SJSA1 (cell line): Measurements from ENCODE around the gene CSRNP3. TPM values are rescaled to one million over a fixed set of nuclear protein-coding genes. Genes with fewer than 3 reads are reported as not detected.
"Not testable (repeated sequence)": the region's sequence is repeated elsewhere in the genome, so short reads cannot be mapped to it uniquely, and the experiment has no call there.

Source experiments
- DNase-seq, 2 experiments: peaks; one replicate each; pipeline ENCODE4 v3.0.0-alpha.2; 2015 to 2020; ENCODE audit warnings: low spot score in 2 of 2, low read depth in 1 of 2
- H3K27ac ChIP-seq: fragments of 250-450 bp; sonication (Bioruptor Pico); 2 replicates; pipeline ENCODE4 v1.5.1; 2020; ENCODE audit warnings: mild to moderate bottlenecking, moderate library complexity
- H3K27me3 ChIP-seq: fragments of 250-450 bp; sonication (Bioruptor Pico); replicated peaks from 2 replicates; pipeline ENCODE4 v1.5.1; 2020; ENCODE audit warnings: mild to moderate bottlenecking, moderate library complexity
- H3K36me3 ChIP-seq: fragments of 250-450 bp; sonication (Bioruptor Pico); 2 replicates; pipeline ENCODE4 v1.5.1; 2020; ENCODE audit warnings: mild to moderate bottlenecking
- H3K4me1 ChIP-seq: fragments of 250-450 bp; sonication (Bioruptor Pico); replicated peaks from 2 replicates; pipeline ENCODE4 v1.6.1; 2021; ENCODE audit warnings: mild to moderate bottlenecking
- H3K4me3 ChIP-seq: fragments of 250-450 bp; sonication (Bioruptor Pico); 2 replicates; pipeline ENCODE4 v1.5.1; 2020; ENCODE audit warnings: mild to moderate bottlenecking
- H3K9me3 ChIP-seq: fragments of 250-450 bp; sonication (Bioruptor Pico); replicated peaks from 2 replicates; pipeline ENCODE4 v1.5.1; 2020; ENCODE audit warnings: mild to moderate bottlenecking
- total RNA-seq: library from RNA; depleted of rRNA; stranded (reverse); fragments of >200 nt; shearing (Covaris generic); gene quantifications from 2 replicates; pipeline ENCODE4 v1.2.3, GENCODE V29; 2014

The CSRNP3 gene
- total RNA-seq, 1 experiment from 2014 or later = not detected

DNA sequence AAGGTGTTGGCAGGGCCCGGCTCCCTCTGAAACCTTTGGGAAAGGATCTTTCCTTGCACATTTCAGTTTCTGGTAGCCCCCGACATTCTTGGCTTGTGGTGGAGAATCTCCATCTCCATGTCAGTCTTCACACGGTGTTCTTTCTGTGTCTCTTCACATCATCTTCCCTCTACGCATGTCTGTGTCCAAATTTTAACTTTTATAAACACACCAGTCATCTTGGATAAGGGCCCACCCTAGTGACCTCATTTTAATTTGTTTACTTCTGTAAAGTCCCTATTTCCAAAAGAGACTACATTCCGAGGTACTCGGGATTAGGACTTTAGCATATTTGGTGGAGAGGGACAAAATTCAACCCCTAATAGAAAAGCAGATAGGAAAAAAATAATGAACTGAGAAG, 186.2 kb downstream of the CSRNP3 start:
- H3K4me1 ChIP-seq = no peaks in the 10 kb centered on the region
- H3K27ac ChIP-seq = no peak overlapping the region
- H3K36me3 ChIP-seq = no peaks in the 10 kb centered on the region
- DNase-seq = no peak
- no peaks in the 10 kb centered on the region for H3K27me3 ChIP-seq
- H3K4me3 ChIP-seq = no peak overlapping the region
- no peaks in the 10 kb centered on the region for H3K9me3 ChIP-seq

- Histone ChIP-seq H3K36me3 (no peaks in the 10 kb centered on the region), H3K27me3 (no peaks in the 10 kb centered on the region), H3K27ac (no peak overlapping the region), H3K4me3 (no peak overlapping the region), H3K4me1 (no peaks in the 10 kb centered on the region), H3K9me3 (no peaks in the 10 kb centered on the region)
- DNase-seq = no peak
Observed at GRCh38 chr2:165660361-165660760, 190.9 kb downstream of the CSRNP3 start.

- no peaks in the 10 kb centered on the region for H3K9me3 ChIP-seq
- H3K27me3 ChIP-seq = no peaks in the 10 kb centered on the region
- no peaks in the 10 kb centered on the region for H3K36me3 ChIP-seq
- DNase-seq = no peak
- no peaks in the 10 kb centered on the region for H3K4me1 ChIP-seq
- no peak overlapping the region for H3K4me3 ChIP-seq
- H3K27ac ChIP-seq = no peak overlapping the region
Observed at GRCh38 chr2:165662720-165663119, 193.2 kb downstream of the CSRNP3 start.

DNA sequence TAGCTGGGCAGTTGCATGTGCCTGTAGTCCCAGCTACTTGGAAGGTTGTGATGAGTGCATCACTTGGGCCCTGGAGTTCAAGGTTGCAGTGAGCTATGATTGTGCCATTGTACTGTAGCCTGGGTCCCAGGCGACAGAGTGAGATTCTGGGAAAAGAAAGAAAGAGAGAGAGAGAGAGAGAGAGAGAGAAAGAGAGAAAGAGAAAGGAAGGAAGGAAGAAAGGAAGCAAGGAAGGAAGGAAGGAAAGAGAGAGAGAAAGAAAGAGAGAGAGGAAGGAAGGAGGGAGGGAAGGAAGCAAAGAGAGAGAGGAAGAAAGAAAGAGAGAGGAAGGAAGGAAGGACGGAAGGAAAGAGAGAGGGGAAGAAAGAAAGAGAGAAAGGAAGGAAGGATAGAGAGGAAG, 196.1 kb downstream of the CSRNP3 start:
- Histone ChIP-seq H3K4me3 (no peak overlapping the region), H3K9me3 (no peaks in the 10 kb centered on the region), H3K27me3 (no peaks in the 10 kb centered on the region), H3K27ac (no peak overlapping the region), H3K4me1 (no peaks in the 10 kb centered on the region), H3K36me3 (no peaks in the 10 kb centered on the region)
- no peak for DNase-seq

DNA sequence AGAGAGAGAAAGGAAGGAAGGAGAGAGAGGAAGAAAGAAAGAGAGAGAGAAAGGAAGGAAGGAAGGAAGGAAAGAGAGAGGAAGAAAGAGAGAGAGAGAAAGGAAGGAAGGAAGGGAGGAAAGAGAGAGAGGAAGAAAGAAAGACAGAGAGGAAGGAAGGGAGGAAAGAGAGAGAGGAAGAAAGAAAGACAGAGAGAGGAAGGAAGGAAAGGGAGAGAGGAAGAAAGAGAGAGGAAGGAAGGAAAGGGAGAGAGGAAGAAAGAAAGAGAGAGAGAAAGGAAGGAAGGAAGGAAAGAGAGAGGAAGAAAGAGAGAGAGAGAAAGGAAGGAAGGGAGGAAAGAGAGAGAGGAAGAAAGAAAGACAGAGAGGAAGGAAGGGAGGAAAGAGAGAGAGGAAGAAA, 196.6 kb downstream of the CSRNP3 start:
- H3K4me1 ChIP-seq, H3K27ac ChIP-seq, H3K9me3 ChIP-seq, H3K27me3 ChIP-seq, H3K4me3 ChIP-seq, H3K36me3 ChIP-seq, DNase-seq: not testable (repeated sequence)

DNA sequence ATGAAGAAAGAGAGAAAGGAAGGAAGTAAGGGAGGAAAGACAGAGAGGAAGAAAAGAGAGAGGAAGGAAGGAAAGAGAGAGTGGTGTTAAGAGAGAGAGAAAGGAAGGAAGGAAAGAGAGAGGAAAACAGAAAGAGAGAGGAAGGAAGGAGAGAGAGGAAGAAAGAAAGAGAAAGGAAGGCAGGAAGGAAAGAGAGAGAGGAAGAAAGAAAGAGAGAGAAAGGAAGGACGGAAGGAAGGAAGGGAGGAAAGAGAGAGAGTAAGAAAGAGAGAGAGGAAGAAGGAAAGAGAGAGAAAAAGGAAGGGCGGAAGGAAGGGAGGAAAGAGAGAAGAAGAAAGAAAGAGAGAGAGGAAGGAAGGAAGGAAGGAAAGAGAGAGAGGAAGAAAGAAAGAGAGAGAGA, 197.1 kb downstream of the CSRNP3 start:
- Histone ChIP-seq H3K27me3 (no peaks in the 10 kb centered on the region), H3K9me3 (no peaks in the 10 kb centered on the region), H3K4me1 (no peaks in the 10 kb centered on the region), H3K4me3 (no peak overlapping the region), H3K27ac (no peak overlapping the region), H3K36me3 (no peaks in the 10 kb centered on the region)
- DNase-seq = no peak

DNA sequence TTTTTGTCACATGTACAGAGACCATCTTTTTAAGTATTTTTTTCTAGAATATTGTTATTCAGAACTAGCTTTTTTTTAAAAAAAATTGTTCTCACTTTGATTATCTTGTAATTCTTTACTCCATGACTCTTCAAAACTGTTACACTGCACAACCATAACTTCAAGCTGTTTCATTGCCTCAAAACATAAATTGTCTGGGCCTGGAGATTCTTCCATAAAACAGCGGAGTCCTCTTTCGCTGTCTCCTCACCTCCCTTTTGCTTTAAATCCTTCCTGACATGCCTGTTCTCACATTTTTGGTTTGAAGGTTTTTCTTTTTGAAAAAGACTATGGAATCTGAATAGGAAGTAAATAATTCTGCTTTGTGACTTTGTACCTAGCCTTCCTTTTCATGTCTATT, 197.9 kb downstream of the CSRNP3 start:
- no peaks in the 10 kb centered on the region for H3K36me3 ChIP-seq
- H3K4me1 ChIP-seq = no peaks in the 10 kb centered on the region
- no peak for DNase-seq
- H3K27me3 ChIP-seq = no peaks in the 10 kb centered on the region
- no peak overlapping the region for H3K4me3 ChIP-seq
- H3K9me3 ChIP-seq = no peaks in the 10 kb centered on the region
- H3K27ac ChIP-seq = no peak overlapping the region

DNA sequence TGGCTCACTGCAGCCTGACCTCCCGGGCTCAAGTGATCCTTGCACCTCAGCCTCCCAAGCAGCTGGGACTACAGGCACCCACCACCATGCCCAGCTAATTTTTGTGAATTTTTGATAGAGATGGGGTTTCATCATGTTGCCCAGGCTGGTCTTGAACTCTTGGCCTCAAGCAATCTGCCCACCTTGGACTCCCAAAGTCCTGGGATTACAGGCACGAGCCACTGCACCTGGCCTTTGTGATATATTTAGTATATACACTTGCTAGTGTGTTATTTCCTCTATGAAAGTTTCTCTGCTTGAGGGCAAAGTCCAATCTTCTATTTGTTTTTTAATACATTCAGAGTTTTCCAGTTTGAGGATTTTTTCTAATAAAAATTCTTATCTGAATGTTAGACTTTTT, 205.3 kb downstream of the CSRNP3 start:
- no peak overlapping the region for H3K4me3 ChIP-seq
- DNase-seq = no peak
- no peaks in the 10 kb centered on the region for H3K27me3 ChIP-seq
- no peaks in the 10 kb centered on the region for H3K9me3 ChIP-seq
- no peaks in the 10 kb centered on the region for H3K4me1 ChIP-seq
- H3K36me3 ChIP-seq = no peaks in the 10 kb centered on the region
- no peak overlapping the region for H3K27ac ChIP-seq

- Histone ChIP-seq H3K27ac (no peak overlapping the region), H3K4me3 (no peak overlapping the region), H3K4me1 (no peaks in the 10 kb centered on the region), H3K36me3 (no peaks in the 10 kb centered on the region), H3K9me3 (no peaks in the 10 kb centered on the region), H3K27me3 (no peaks in the 10 kb centered on the region)
- DNase-seq = no peak
Observed at GRCh38 chr2:165675551-165675968, 206.1 kb downstream of the CSRNP3 start.

DNA sequence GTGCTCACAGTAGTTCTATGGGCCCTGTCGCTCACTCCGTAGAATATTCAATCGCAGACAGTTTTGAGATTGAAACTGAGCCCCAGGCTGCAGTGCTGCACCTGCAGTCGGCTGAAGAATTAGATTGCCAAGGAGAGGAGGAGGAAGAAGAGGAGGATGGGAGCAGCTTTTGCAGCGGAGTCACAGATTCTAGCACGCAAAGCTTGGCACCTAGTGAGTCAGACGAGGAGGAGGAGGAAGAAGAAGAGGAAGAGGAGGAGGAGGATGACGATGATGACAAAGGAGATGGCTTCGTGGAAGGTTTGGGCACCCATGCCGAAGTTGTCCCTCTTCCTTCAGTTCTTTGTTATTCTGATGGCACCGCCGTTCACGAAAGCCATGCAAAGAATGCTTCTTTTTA, 209.4 kb downstream of the CSRNP3 start:
- no peaks in the 10 kb centered on the region for H3K9me3 ChIP-seq
- no peak overlapping the region for H3K27ac ChIP-seq
- no peaks in the 10 kb centered on the region for H3K4me1 ChIP-seq
- no peaks in the 10 kb centered on the region for H3K27me3 ChIP-seq
- DNase-seq = no peak
- H3K36me3 ChIP-seq = no peaks in the 10 kb centered on the region
- H3K4me3 ChIP-seq = no peak overlapping the region

DNA sequence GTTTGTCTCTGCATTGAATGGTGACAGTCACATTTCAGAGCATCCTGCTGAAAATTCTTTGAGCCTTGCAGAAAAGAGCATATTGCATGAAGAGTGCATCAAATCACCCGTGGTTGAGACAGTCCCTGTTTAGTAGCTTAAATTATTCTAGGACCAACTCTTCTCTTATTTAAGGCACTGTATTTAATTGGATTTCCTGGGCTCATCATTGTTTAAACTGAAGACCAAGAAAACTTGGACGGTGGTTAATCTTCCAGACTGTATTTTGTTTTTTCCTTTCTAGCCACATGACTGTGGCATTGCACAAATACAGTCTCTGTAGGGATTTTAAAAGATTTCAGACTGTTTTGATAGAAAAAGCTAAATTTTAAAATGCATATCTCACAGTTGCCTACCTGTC, 210.1 kb downstream of the CSRNP3 start:
- H3K4me3 ChIP-seq = no peak overlapping the region
- H3K36me3 ChIP-seq = no peaks in the 10 kb centered on the region
- no peak overlapping the region for H3K27ac ChIP-seq
- DNase-seq = no peak
- H3K27me3 ChIP-seq = no peaks in the 10 kb centered on the region
- no peaks in the 10 kb centered on the region for H3K9me3 ChIP-seq
- H3K4me1 ChIP-seq = no peaks in the 10 kb centered on the region

DNA sequence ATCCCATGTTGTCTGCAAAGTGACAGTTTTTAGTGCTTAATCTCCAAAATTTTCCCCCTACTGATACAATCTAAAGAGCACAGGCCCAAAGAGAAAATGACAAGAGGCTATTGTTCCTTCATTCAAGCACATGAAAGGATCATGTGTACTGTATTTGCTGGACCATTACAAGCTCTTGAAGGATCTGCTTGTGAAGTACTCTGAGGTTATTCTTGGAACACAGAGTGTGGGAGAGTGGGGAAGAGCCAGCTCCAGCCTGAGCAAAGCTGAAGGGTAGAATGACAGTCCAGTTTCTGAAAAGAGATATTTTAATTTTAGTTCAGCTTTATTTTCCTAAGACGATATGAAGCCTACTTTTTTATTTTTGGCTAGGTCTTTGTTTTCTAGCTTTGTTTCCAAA, 212.3 kb downstream of the CSRNP3 start:
- no peaks in the 10 kb centered on the region for H3K4me1 ChIP-seq
- no peak for DNase-seq

DNA sequence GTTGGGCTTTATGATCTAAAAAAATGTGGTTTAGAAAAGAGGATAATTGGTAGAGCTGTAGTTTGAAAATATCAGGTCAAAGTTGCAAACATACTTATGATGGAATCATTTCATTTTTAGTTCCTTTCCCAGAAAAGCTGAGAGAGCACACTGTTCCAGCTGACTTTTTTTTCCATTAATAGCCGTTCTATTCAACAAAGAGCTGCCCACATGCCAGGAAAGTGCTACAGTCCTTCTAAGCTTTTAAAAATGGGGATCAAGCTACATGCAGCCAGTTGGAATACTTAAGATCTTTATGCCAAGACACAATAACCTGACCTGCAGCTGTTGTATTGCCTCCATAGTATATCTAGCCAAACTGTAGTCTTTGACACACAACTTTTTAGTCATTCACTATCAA, 213.0 kb downstream of the CSRNP3 start:
- H3K4me3 ChIP-seq = no peak overlapping the region
- H3K27me3 ChIP-seq = 0 out of 2 replicates have a peak, but pooled peaks cover 3% of the 10 kb centered on the region
- H3K9me3 ChIP-seq = no peaks in the 10 kb centered on the region
- H3K27ac ChIP-seq = no peak overlapping the region
- H3K4me1 ChIP-seq = no peaks in the 10 kb centered on the region
- H3K36me3 ChIP-seq = no peaks in the 10 kb centered on the region
- no peak for DNase-seq

More for the DNA sequence above, 212.3 kb downstream of the CSRNP3 start:
- no peak overlapping the region for H3K27ac ChIP-seq
- H3K27me3 ChIP-seq = no peaks in the 10 kb centered on the region
- H3K4me3 ChIP-seq = no peak overlapping the region
- H3K9me3 ChIP-seq = no peaks in the 10 kb centered on the region
- H3K36me3 ChIP-seq = no peaks in the 10 kb centered on the region

GRCh38 chr2:165686800-165687199, 217.3 kb downstream of the CSRNP3 start:
- H3K4me1 ChIP-seq = no peaks in the 10 kb centered on the region
- H3K9me3 ChIP-seq = no peaks in the 10 kb centered on the region
- no peak overlapping the region for H3K4me3 ChIP-seq

DNA sequence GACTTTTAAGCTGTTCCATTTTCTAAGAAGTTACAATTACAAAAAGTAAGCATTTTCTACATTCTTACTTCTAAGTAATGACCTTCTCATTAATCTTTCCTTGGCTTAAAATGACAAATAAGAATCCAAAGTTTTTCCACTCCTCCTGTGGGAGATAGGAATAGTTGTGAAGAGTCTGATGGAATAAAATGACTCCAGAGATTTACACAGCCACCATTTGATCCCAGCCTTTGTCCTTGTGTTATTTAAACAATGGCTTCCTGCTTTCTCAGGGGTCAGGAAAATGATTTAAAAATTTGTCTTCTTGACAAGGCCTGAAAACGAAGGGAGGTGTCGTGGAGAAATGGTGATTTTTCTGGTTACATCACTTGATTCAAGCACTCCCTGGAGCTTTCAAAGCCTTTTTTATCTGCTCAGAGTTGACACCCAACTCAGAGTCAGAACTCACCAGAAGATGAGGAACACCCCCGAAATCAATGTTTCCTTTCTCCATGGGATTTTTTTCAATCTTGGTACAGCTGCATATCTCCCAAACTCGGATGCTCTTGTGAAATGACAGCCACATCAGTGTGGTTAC, 218.0 kb downstream of the CSRNP3 start:
- Histone ChIP-seq H3K9me3 (no peaks in the 10 kb centered on the region), H3K27ac (no peak overlapping the region), H3K4me3 (no peak overlapping the region), H3K27me3 (peaks cover 3% of the 10 kb centered on the region; the same call in 1 of the 2 replicates), H3K36me3 (no peaks in the 10 kb centered on the region), H3K4me1 (no peaks in the 10 kb centered on the region)
- DNase-seq = no peak

More at GRCh38 chr2:165686800-165687199, 217.3 kb downstream of the CSRNP3 start:
- H3K27ac ChIP-seq = no peak overlapping the region
- no peak for DNase-seq
- H3K36me3 ChIP-seq = no peaks in the 10 kb centered on the region
- H3K27me3 ChIP-seq = peaks cover 3% of the 10 kb centered on the region; the same call in 1 of the 2 replicates
